ENCODE measurements around the gene ODC1. TPM values are rescaled to one million over a fixed set of nuclear protein-coding genes. Genes with fewer than 3 reads are reported as not detected.
A peak's percentile ranks its signal among the peaks of the same experiment; 100 is the strongest.

The ODC1 gene
- total RNA-seq, 1 experiment from 2014 or later: 110 TPM

DNA sequence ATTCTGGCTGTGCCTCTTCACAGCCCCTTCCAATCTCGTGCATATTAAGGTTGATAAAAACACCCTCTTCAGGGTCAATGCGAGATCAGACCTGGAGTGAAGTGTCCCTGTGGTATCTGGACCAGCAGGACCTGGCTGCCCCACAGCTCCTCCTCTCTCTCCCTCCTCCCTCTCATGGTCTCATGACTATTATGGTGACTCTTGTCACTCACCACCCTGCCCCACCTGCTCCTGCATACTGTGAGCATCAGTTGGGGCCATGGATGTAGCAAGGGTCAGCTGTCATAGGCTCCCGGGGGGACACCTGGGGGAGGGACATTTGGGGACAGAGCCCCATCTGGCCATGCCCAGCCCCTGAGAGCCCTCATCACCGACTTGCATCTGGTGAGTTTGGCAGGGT lies 50.2 kb downstream of the ODC1 start:
- H3K4me3 ChIP-seq: no peak overlapping the region
- H3K36me3 ChIP-seq: peaks cover 8% of the 10 kb centered on the region; the same call in 1 of the 2 replicates
- no peaks in the 10 kb centered on the region for H3K9me3 ChIP-seq (replicated peaks)
- no peak overlapping the region for H3K27ac ChIP-seq
- H3K4me1 ChIP-seq (replicated peaks): peaks cover 22% of the 10 kb centered on the region
- DNase-seq (ENCODE audit: low read depth in 1 of 2, low spot score in 2 of 2): no peak
- no peaks in the 10 kb centered on the region for H3K27me3 ChIP-seq (replicated peaks)

- H3K4me1 ChIP-seq (replicated peaks): peaks cover 18% of the 10 kb centered on the region
- H3K36me3 ChIP-seq: peaks cover 8% of the 10 kb centered on the region; the same call in 1 of the 2 replicates
- H3K9me3 ChIP-seq (replicated peaks): no peaks in the 10 kb centered on the region
- H3K4me3 ChIP-seq: no peak overlapping the region
- no peak overlapping the region for H3K27ac ChIP-seq
- no peak for DNase-seq (ENCODE audit: low read depth in 1 of 2, low spot score in 2 of 2)
- H3K27me3 ChIP-seq (replicated peaks): no peaks in the 10 kb centered on the region
Observed at GRCh38 chr2:10397297-10397875, 50.7 kb downstream of the ODC1 start.

DNA sequence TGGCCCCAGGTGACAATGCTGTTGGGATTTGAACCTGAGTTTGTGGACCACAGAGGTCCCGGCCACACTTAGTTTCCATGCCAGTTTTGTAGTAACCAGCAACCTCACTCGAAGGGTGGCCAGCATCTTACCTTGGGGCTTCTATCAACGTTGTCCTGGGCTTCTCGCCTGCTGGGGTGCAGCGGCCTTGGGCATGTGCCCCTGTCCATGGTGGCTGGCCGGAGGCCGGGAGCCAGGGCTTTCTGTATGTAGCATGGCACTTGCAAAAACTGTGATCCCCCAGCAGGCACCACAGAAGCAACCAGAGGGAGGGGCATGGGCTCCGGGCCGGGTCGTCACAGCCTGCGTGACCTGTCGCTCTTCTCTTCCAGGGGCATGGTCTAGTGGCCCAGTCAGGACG lies 51.7 kb downstream of the ODC1 start:
- Histone ChIP-seq H3K36me3 (peaks cover 8% of the 10 kb centered on the region; the same call in 1 of the 2 replicates), H3K9me3 (replicated peaks) (no peaks in the 10 kb centered on the region), H3K27me3 (replicated peaks) (no peaks in the 10 kb centered on the region), H3K4me3 (no peak overlapping the region), H3K27ac (no peak overlapping the region), H3K4me1 (replicated peaks) (peaks cover 8% of the 10 kb centered on the region)
- DNase-seq (ENCODE audit: low read depth in 1 of 2, low spot score in 2 of 2): no peak

- Histone ChIP-seq H3K36me3 (peaks cover 8% of the 10 kb centered on the region; the same call in 1 of the 2 replicates), H3K9me3 (replicated peaks) (no peaks in the 10 kb centered on the region), H3K27ac (no peak overlapping the region), H3K4me3 (no peak overlapping the region), H3K4me1 (replicated peaks) (peaks cover 6% of the 10 kb centered on the region; the same call in 1 of the 2 replicates), H3K27me3 (replicated peaks) (no peaks in the 10 kb centered on the region)
- DNase-seq (ENCODE audit: low read depth in 1 of 2, low spot score in 2 of 2): no peak
Observed at GRCh38 chr2:10395893-10396292, 52.2 kb downstream of the ODC1 start.

DNA sequence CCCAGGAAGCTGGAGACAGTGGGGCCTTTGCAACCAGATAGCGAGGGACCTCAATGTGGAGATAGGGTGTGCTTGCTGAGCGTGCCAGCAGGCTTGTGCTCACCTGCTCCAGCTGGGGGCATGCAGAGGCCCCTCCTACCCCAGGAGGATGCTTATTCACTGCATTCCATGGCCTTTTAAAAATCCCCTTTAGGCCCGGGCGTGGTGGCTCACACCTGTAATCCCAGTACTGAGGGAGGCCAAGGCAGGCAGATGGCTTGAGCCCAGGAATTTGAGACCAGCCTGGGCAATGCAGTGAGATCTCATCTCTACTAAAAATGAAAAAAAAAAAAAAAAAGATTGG lies 54.5 kb downstream of the ODC1 start:
- Histone ChIP-seq H3K4me3 (no peak overlapping the region), H3K27me3 (replicated peaks) (no peaks in the 10 kb centered on the region), H3K9me3 (replicated peaks) (no peaks in the 10 kb centered on the region), H3K4me1 (replicated peaks) (peaks cover 22% of the 10 kb centered on the region), H3K27ac (no peak overlapping the region), H3K36me3 (no peaks in the 10 kb centered on the region)
- DNase-seq (ENCODE audit: low read depth in 1 of 2, low spot score in 2 of 2): no peak

- Histone ChIP-seq H3K4me3 (no peak overlapping the region), H3K27ac (no peak overlapping the region), H3K27me3 (replicated peaks) (no peaks in the 10 kb centered on the region), H3K36me3 (no peaks in the 10 kb centered on the region), H3K9me3 (replicated peaks) (no peaks in the 10 kb centered on the region), H3K4me1 (replicated peaks) (peaks cover 24% of the 10 kb centered on the region)
- DNase-seq (ENCODE audit: low read depth in 1 of 2, low spot score in 2 of 2): no peak
Observed at GRCh38 chr2:10392951-10393639, 55.0 kb downstream of the ODC1 start.

- Histone ChIP-seq H3K9me3 (replicated peaks) (no peaks in the 10 kb centered on the region), H3K36me3 (no peaks in the 10 kb centered on the region), H3K27ac (no peak overlapping the region), H3K4me1 (replicated peaks) (peaks cover 25% of the 10 kb centered on the region), H3K4me3 (no peak overlapping the region), H3K27me3 (replicated peaks) (no peaks in the 10 kb centered on the region)
- DNase-seq (ENCODE audit: low read depth in 1 of 2, low spot score in 2 of 2): no peak
Observed at GRCh38 chr2:10392548-10392947, 55.6 kb downstream of the ODC1 start.

GRCh38 chr2:10392100-10392499 lies 56.0 kb downstream of the ODC1 start:
- no peak overlapping the region for H3K27ac ChIP-seq

DNA sequence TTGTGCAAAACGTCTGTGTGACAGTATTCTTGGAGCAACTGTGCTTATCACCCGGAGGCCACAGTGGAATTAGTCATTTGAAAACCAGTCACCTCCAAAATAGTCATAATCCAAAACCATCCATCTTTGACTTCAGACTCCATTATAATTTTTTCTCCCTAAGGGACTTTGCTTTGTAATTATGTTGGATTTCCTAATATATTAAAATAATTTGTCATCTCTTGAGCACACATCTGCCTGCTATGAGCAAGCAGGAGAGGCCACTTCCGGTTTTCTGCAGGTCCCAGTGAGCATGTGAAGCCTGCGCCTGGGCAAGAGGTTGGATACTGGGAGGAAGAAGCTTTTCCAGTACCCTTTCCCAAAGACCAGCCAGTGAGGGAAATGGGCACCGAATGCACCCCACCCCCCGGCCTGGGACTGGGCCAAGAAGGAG lies 57.7 kb downstream of the ODC1 start:
- Histone ChIP-seq H3K4me1 (replicated peaks) (peaks cover 43% of the 10 kb centered on the region), H3K4me3 (no peak overlapping the region), H3K9me3 (replicated peaks) (no peaks in the 10 kb centered on the region), H3K36me3 (no peaks in the 10 kb centered on the region), H3K27me3 (replicated peaks) (no peaks in the 10 kb centered on the region), H3K27ac (peak overlapping the region; percentile 8)
- no peak for DNase-seq (ENCODE audit: low read depth in 1 of 2, low spot score in 2 of 2)

More at GRCh38 chr2:10392100-10392499, 56.0 kb downstream of the ODC1 start:
- no peaks in the 10 kb centered on the region for H3K9me3 ChIP-seq (replicated peaks)
- H3K4me3 ChIP-seq: no peak overlapping the region
- no peak for DNase-seq (ENCODE audit: low read depth in 1 of 2, low spot score in 2 of 2)
- H3K36me3 ChIP-seq: no peaks in the 10 kb centered on the region
- H3K4me1 ChIP-seq (replicated peaks): peaks cover 26% of the 10 kb centered on the region
- no peaks in the 10 kb centered on the region for H3K27me3 ChIP-seq (replicated peaks)

Other genes with a start within 250 kb of the ODC1 start
- 56.8 and 60.3 TPM in 2 replicates for gene HPCAL1, start 145.4 kb downstream of the ODC1 start, total RNA-seq (2014; rRNA removed; shearing (Covaris generic))
- 49.2 and 51.8 TPM in 2 replicates for gene NOL10, start 241.6 kb upstream of the ODC1 start, total RNA-seq (2014; rRNA removed; shearing (Covaris generic))

All from SJSA1 (cell line).